HFFc6 (cell line): ENCODE data around the gene LMTK2. TPM values are rescaled to one million over a fixed set of nuclear protein-coding genes. Genes with fewer than 3 reads are reported as not detected.

Experiments used
- DNase-seq: peaks from one replicate; pipeline ENCODE4 v3.0.0-alpha.2; 2018
- H3K27ac Mint-ChIP-seq: 2 replicates; pipeline ENCODE4 v1.8.0; 2020; ENCODE audit warnings: mild to moderate bottlenecking, mixed read lengths
- H3K27me3 Mint-ChIP-seq: 2 replicates; pipeline ENCODE4 v1.8.0; 2021; ENCODE audit warnings: mild to moderate bottlenecking, moderate library complexity, mixed read lengths; ENCODE audit not compliant: insufficient read depth
- H3K36me3 Mint-ChIP-seq: 2 replicates; pipeline ENCODE4 v1.8.0; 2021; ENCODE audit warnings: low read depth, mixed read lengths
- H3K4me1 Mint-ChIP-seq: 2 replicates; pipeline ENCODE4 v1.8.0; 2020; ENCODE audit warnings: low read depth, mixed read lengths
- H3K4me3 Mint-ChIP-seq: 2 replicates; pipeline ENCODE4 v1.8.0; 2020; ENCODE audit warnings: mild to moderate bottlenecking, moderate library complexity, mixed read lengths
- H3K9me3 Mint-ChIP-seq: 2 replicates; pipeline ENCODE4 v1.8.0; 2020; ENCODE audit warnings: mild to moderate bottlenecking, mixed read lengths
- CTCF ChIP-seq: fragments of 200-600 bp; sonication (generic); IDR thresholded peaks from 2 replicates; pipeline ENCODE4 v1.5.0; 2021; ENCODE audit warnings: antibody characterized with exemption, mild to moderate bottlenecking
- total RNA-seq, 6 experiments: library from RNA; stranded (reverse); fragmentation: NEBNext Ultra II Directional; extraction: Animal tissue kit (Norgen Biotek cat#: 25700); gene quantifications; 2 replicates in 1 of 6; 3 replicates in 5 of 6; pipeline ENCODE4 v1.2.3, GENCODE V29; 2021

LMTK2 gene
- total RNA-seq, 6 experiments from 2014 or later, result 9.2 to 13.5 (median 10.0) TPM

GRCh38 chr7:98252425-98253054, 145.9 kb downstream of the LMTK2 start:
- Mint-ChIP-seq H3K27ac (peak overlapping the region; percentile 86), H3K4me1 (peaks cover 21% of the 10 kb centered on the region), H3K27me3 (no peaks in the 10 kb centered on the region), H3K4me3 (peak overlapping the region; percentile 97), H3K9me3 (no peaks in the 10 kb centered on the region), H3K36me3 (peaks cover 12% of the 10 kb centered on the region)
- TF ChIP-seq CTCF, result no peak; the same call in 1 of the 2 replicates
- DNase-seq, result no peak

GRCh38 chr7:98254516-98254915, 147.9 kb downstream of the LMTK2 start:
- no peaks in the 10 kb centered on the region for H3K9me3 Mint-ChIP-seq
- no peak for TF ChIP-seq CTCF
- no peaks in the 10 kb centered on the region for H3K27me3 Mint-ChIP-seq
- DNase-seq, result no peak
- H3K4me1 Mint-ChIP-seq, result peaks cover 21% of the 10 kb centered on the region
- H3K4me3 Mint-ChIP-seq, result no peak overlapping the region
- peaks cover 16% of the 10 kb centered on the region for H3K36me3 Mint-ChIP-seq
- H3K27ac Mint-ChIP-seq, result no peak overlapping the region

GRCh38 chr7:98254951-98255610, 148.4 kb downstream of the LMTK2 start:
- Mint-ChIP-seq H3K27ac (no peak overlapping the region), H3K4me1 (peaks cover 21% of the 10 kb centered on the region), H3K36me3 (peaks cover 16% of the 10 kb centered on the region), H3K4me3 (no peak overlapping the region), H3K9me3 (no peaks in the 10 kb centered on the region), H3K27me3 (no peaks in the 10 kb centered on the region)
- TF ChIP-seq CTCF, result no peak
- DNase-seq, result no peak

GRCh38 chr7:98256431-98256830, 149.8 kb downstream of the LMTK2 start:
- no peak for TF ChIP-seq CTCF
- no peaks in the 10 kb centered on the region for H3K27me3 Mint-ChIP-seq
- peaks cover 11% of the 10 kb centered on the region for H3K4me1 Mint-ChIP-seq
- H3K9me3 Mint-ChIP-seq, result no peaks in the 10 kb centered on the region
- no peak overlapping the region for H3K27ac Mint-ChIP-seq
- no peak overlapping the region for H3K4me3 Mint-ChIP-seq
- DNase-seq, result no peak
- H3K36me3 Mint-ChIP-seq, result peaks cover 19% of the 10 kb centered on the region

- no peak for DNase-seq
- no peak for TF ChIP-seq CTCF
- H3K4me3 Mint-ChIP-seq, result no peak overlapping the region
Measured at GRCh38 chr7:98257701-98258100, 151.0 kb downstream of the LMTK2 start.

More at GRCh38 chr7:98257701-98258100, 151.0 kb downstream of the LMTK2 start:
- Mint-ChIP-seq H3K36me3 (peaks cover 27% of the 10 kb centered on the region), H3K27ac (no peak overlapping the region), H3K4me1 (peaks cover 8% of the 10 kb centered on the region), H3K27me3 (no peaks in the 10 kb centered on the region), H3K9me3 (no peaks in the 10 kb centered on the region)

Other genes starting within 250 kb of the LMTK2 start
- gene ASNS, start 234.5 kb upstream of the LMTK2 start, total RNA-seq, result 10 to 100 TPM; 28.6 to 44.6 (median 30.6) TPM
- gene OCM2, start 116.7 kb upstream of the LMTK2 start, total RNA-seq, result not detected
- gene BHLHA15, start 104.6 kb downstream of the LMTK2 start, total RNA-seq, result under 1 TPM in 1 of 6 experiments, not detected in 5; 0.33 TPM
- gene TECPR1, start 145.4 kb downstream of the LMTK2 start, total RNA-seq, result 10 to 100 TPM; 25.6 to 35.6 (median 29.3) TPM
- gene BRI3, start 174.8 kb downstream of the LMTK2 start, total RNA-seq, result 100 to 1,000 TPM; 288 to 304 (median 295) TPM